BLaER1 treated with 17β-estradiol and CSF1 and Interleukin-3, amounts not matched to agents 10 nM and 100 nM (cell line): ENCODE measurements around the gene C3AR1.

Experiments
- H3K27ac ChIP-seq, 11 experiments: shearing (Covaris generic); formaldehyde crosslinking; 2 replicates each; pipeline ENCODE4 v1.8.1; 2022
- H3K27me3 ChIP-seq, 11 experiments: shearing (Covaris generic); formaldehyde crosslinking; 2 replicates each; pipeline ENCODE4 v1.8.1; 2022
- H3K36me3 ChIP-seq, 11 experiments: shearing (Covaris generic); formaldehyde crosslinking; 2 replicates each; pipeline ENCODE4 v1.8.1; 2022
- H3K4me1 ChIP-seq, 10 experiments: shearing (Covaris generic); formaldehyde crosslinking; 2 replicates each; pipeline ENCODE4 v1.8.1; 2022
- H3K4me2 ChIP-seq, 11 experiments: shearing (Covaris generic); formaldehyde crosslinking; 2 replicates each; pipeline ENCODE4 v1.8.1; 2022
- H3K4me3 ChIP-seq, 10 experiments: shearing (Covaris generic); formaldehyde crosslinking; 2 replicates each; pipeline ENCODE4 v1.8.1; 2022
- H3K9ac ChIP-seq, 11 experiments: shearing (Covaris generic); formaldehyde crosslinking; 2 replicates each; pipeline ENCODE4 v1.8.1; 2022
- H3K9me3 ChIP-seq, 11 experiments: shearing (Covaris generic); formaldehyde crosslinking; replicated peaks in 1 of 11; 2 replicates each; pipeline ENCODE4 v1.8.1; 2022
- H4K20me1 ChIP-seq, 11 experiments: shearing (Covaris generic); formaldehyde crosslinking; 2 replicates each; pipeline ENCODE4 v1.8.1; 2022
- Cebpa-rat ChIP-seq, 11 experiments: shearing (Covaris generic); IDR thresholded peaks; 2 replicates each; pipeline ENCODE4 v1.8.1; 2022

Gene C3AR1

DNA sequence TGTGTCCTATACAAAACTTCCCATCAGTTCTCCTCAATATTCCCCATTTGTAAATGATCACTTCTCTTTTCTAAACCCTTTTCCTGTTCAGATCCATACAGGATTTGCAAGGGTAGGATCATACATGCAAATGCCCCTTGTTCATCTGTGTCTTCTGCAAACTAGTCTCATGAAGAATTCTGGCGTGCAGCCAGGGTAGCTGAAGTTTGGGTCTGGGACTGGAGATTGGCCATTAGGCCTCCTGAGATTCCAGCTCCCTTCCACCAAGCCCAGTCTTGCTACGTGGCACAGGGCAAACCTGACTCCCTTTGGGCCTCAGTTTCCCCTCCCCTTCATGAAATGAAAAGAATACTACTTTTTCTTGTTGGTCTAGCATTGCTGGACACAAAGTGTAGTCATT lies 11.3 kb downstream of the C3AR1 start:
- Histone ChIP-seq H3K4me2 (peak overlapping the region in 5 of 11 experiments; percentile 4 to 99 (median 86); a peak in 8 of 22 replicates), H3K9ac (peak overlapping the region in 1 of 11 experiments; percentile 27; a peak in 1 of 22 replicates), H3K9me3 (peaks cover 0 to 23% (median 0%) of the 10 kb centered on the region in 11 experiments; a peak in 6 of 22 replicates), H3K4me1 (peaks cover 0 to 97% (median 41%) of the 10 kb centered on the region in 10 experiments; a peak in 13 of 20 replicates), H3K4me3 (no peak overlapping the region), H3K27me3 (no peaks in the 10 kb centered on the region), H3K27ac (peak overlapping the region in 5 of 11 experiments; percentile 1 to 87 (median 79); a peak in 6 of 22 replicates), H3K36me3 (peaks cover 31 to 58% (median 51%) of the 10 kb centered on the region in 11 experiments), H4K20me1 (peaks cover 0 to 6% (median 0%) of the 10 kb centered on the region in 11 experiments; a peak in 1 of 22 replicates)
- TF ChIP-seq Cebpa-rat (IDR thresholded peaks at IDR 0.05), result no peak

GRCh38 chr12:8052679-8053078 lies 13.5 kb downstream of the C3AR1 start:
- peak overlapping the region in 5 of 11 experiments; percentile 43 to 99 (median 86); a peak in 9 of 22 replicates for H3K4me2 ChIP-seq
- no peaks in the 10 kb centered on the region for H3K27me3 ChIP-seq
- peaks cover 35 to 79% (median 70%) of the 10 kb centered on the region in 11 experiments for H3K36me3 ChIP-seq
- peaks cover 0 to 97% (median 30%) of the 10 kb centered on the region in 10 experiments; a peak in 13 of 20 replicates for H3K4me1 ChIP-seq
- H3K4me3 ChIP-seq, result no peak overlapping the region
- H3K27ac ChIP-seq, result peak overlapping the region in 6 of 11 experiments; percentile 6 to 87 (median 79); a peak in 11 of 22 replicates
- peaks cover 0 to 3% (median 0%) of the 10 kb centered on the region in 11 experiments; a peak in 1 of 22 replicates for H4K20me1 ChIP-seq
- peaks cover 0 to 1% (median 0%) of the 10 kb centered on the region in 11 experiments; a peak in 1 of 22 replicates for H3K9me3 ChIP-seq
- TF ChIP-seq Cebpa-rat (IDR thresholded peaks at IDR 0.05), result peak in 2 of 11 experiments; percentile 51 to 64; a peak in 3 of 22 replicates
- H3K9ac ChIP-seq, result peak overlapping the region in 5 of 11 experiments; percentile 28 to 69 (median 55); a peak in 7 of 22 replicates

- H3K27me3 ChIP-seq, result no peaks in the 10 kb centered on the region
- H3K27ac ChIP-seq, result peak overlapping the region in 6 of 11 experiments; percentile 2 to 87 (median 79); a peak in 9 of 22 replicates
- peak overlapping the region in 5 of 11 experiments; percentile 49 to 99 (median 86); a peak in 10 of 22 replicates for H3K4me2 ChIP-seq
- no peaks in the 10 kb centered on the region for H4K20me1 ChIP-seq
- peaks cover 0 to 96% (median 27%) of the 10 kb centered on the region in 10 experiments; a peak in 12 of 20 replicates for H3K4me1 ChIP-seq
- TF ChIP-seq Cebpa-rat (IDR thresholded peaks at IDR 0.05), result no peak
- no peaks in the 10 kb centered on the region for H3K9me3 ChIP-seq
- H3K4me3 ChIP-seq, result no peak overlapping the region
- H3K36me3 ChIP-seq, result peaks cover 50 to 92% (median 81%) of the 10 kb centered on the region in 11 experiments
- peak overlapping the region in 5 of 11 experiments; percentile 40 to 69 (median 55); a peak in 9 of 22 replicates for H3K9ac ChIP-seq
These were observed 15.4 kb downstream of the C3AR1 start for GRCh38 chr12:8050600-8051250.

DNA sequence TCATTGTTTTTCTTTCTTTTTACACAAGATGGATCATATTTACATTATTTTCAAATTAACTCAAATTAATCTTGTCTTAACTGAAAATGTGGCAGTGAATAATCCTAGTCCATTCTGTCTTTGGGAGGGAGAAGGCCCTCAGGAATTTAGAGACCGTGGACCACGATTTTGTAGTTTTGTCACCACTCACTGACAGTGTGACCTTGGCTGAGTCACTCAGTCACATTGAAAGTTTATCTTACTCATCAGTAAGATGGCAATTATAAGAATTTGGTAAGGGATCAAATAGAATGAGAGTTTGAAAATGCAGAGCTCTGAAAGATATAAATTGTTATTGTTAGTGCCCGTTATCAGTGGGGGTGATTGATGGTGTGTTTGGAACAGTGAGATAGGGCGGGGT lies 17.3 kb downstream of the C3AR1 start:
- Histone ChIP-seq H3K36me3 (peaks cover 69 to 92% (median 81%) of the 10 kb centered on the region in 11 experiments), H3K27me3 (no peaks in the 10 kb centered on the region), H3K27ac (peak overlapping the region in 4 of 11 experiments; percentile 5 to 87 (median 56); a peak in 5 of 22 replicates), H3K4me1 (peaks cover 0 to 92% (median 24%) of the 10 kb centered on the region in 10 experiments; a peak in 12 of 20 replicates), H3K4me3 (no peak overlapping the region), H3K9ac (no peak overlapping the region), H3K4me2 (peak overlapping the region in 4 of 11 experiments; percentile 19 to 66 (median 64); a peak in 7 of 22 replicates), H4K20me1 (no peaks in the 10 kb centered on the region), H3K9me3 (no peaks in the 10 kb centered on the region)
- no peak for TF ChIP-seq Cebpa-rat (IDR thresholded peaks at IDR 0.05)

- Histone ChIP-seq H3K27ac (no peak overlapping the region), H3K4me3 (no peak overlapping the region), H3K9me3 (no peaks in the 10 kb centered on the region), H3K27me3 (no peaks in the 10 kb centered on the region), H3K4me2 (peak overlapping the region in 2 of 11 experiments; percentile 63 to 66; a peak in 1 of 22 replicates), H4K20me1 (no peaks in the 10 kb centered on the region), H3K36me3 (peaks cover 71 to 92% (median 80%) of the 10 kb centered on the region in 11 experiments), H3K9ac (peak overlapping the region in 3 of 11 experiments; percentile 1 to 53 (median 6); a peak in 2 of 22 replicates), H3K4me1 (peaks cover 0 to 86% (median 20%) of the 10 kb centered on the region in 10 experiments; a peak in 12 of 20 replicates)
- no peak for TF ChIP-seq Cebpa-rat (IDR thresholded peaks at IDR 0.05)
These were observed 18.3 kb downstream of the C3AR1 start for GRCh38 chr12:8047842-8048241.

DNA sequence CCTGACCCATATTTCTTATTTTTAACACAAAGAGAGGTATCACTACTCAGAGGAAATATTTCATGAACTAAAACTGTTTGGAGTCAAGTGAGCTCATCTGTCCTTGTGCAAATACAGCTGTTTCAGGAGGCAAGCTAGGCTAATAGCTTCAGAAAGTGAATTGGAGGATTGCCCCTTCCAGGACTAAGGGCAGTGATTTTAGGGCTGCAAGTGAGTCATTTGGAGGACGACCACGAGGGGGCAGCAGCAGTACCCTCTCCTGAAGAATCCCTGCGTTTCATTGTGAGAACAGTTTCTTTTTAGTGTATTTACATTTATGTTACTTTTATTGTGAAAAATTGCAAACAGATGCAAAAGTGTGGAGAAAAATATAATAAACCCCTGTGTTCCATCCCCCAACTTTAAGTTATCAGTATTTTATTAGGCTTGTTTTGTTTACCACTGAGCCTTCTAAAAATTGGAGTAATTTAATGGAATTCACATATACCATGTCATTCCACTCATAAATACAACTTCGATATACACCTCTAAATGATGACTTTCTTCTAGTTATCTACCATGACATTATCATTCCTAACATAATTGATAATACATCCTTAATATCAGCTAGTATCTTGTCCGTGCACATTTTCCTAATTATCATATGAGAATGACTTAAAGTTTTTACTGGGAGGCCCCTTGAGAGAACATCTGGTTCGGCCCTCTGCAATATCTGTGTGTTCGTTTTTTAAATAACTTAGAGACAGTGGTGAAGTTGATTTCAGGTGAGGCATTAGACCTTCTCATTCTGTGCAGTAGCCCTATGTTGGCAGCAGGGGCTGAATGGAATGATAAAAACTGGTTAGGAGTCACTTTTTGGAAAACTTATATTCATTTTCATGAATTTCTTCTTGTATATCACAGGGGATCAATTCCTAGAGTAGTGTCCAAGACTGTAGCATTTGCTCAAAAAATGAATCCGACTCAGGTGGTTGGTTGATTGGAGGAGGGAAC lies 19.9 kb downstream of the C3AR1 start:
- Histone ChIP-seq H4K20me1 (no peaks in the 10 kb centered on the region), H3K4me3 (no peak overlapping the region), H3K36me3 (peaks cover 84 to 92% (median 88%) of the 10 kb centered on the region in 11 experiments), H3K27ac (peak overlapping the region in 1 of 11 experiments; percentile 13; a peak in 1 of 22 replicates), H3K27me3 (no peaks in the 10 kb centered on the region), H3K4me2 (peak overlapping the region in 2 of 11 experiments; percentile 14 to 42; a peak in 4 of 22 replicates), H3K9ac (peak overlapping the region in 2 of 11 experiments; percentile 19 to 28; a peak in 3 of 22 replicates), H3K9me3 (no peaks in the 10 kb centered on the region), H3K4me1 (peaks cover 0 to 74% (median 12%) of the 10 kb centered on the region in 10 experiments; a peak in 12 of 20 replicates)
- no peak for TF ChIP-seq Cebpa-rat (IDR thresholded peaks at IDR 0.05)

DNA sequence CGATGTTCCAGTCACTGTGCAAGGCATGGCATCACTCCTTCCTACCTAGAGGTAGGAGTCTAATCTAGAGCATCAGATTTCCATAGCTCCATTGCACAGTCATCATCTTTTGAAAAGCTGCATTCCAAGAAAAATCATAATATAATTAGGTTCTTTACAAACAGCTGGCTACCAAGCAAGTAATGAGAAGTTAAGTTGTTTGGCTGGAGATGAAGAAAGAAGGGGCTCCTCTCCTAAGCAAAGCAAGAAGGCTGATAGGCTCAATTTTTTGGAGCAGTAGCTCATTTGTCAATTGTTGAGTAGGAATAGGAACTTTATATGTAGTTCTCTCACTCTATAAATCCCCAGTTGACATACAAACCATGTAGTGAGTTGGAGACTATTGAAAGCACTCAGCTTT lies 25.4 kb downstream of the C3AR1 start:
- no peaks in the 10 kb centered on the region for H3K27me3 ChIP-seq
- peaks cover 59 to 74% (median 62%) of the 10 kb centered on the region in 11 experiments for H3K36me3 ChIP-seq
- peaks cover 37 to 66% (median 41%) of the 10 kb centered on the region in 10 experiments for H3K4me1 ChIP-seq
- no peak overlapping the region for H3K4me3 ChIP-seq
- no peak overlapping the region for H3K27ac ChIP-seq
- no peak overlapping the region for H3K4me2 ChIP-seq
- peaks cover 0 to 38% (median 17%) of the 10 kb centered on the region in 11 experiments; a peak in 13 of 22 replicates for H4K20me1 ChIP-seq
- H3K9me3 ChIP-seq, result no peaks in the 10 kb centered on the region
- no peak overlapping the region for H3K9ac ChIP-seq
- TF ChIP-seq Cebpa-rat (IDR thresholded peaks at IDR 0.05), result no peak

GRCh38 chr12:8038659-8039114 lies 27.5 kb downstream of the C3AR1 start:
- Histone ChIP-seq H3K4me3 (peak overlapping the region; percentile 25 to 57 (median 39); a peak in 15 of 20 replicates), H3K27ac (peak overlapping the region in 6 of 11 experiments; percentile 2 to 44 (median 28); a peak in 9 of 22 replicates), H3K9ac (peak overlapping the region; percentile 19 to 67 (median 51); a peak in 18 of 22 replicates), H3K27me3 (no peaks in the 10 kb centered on the region), H4K20me1 (peaks cover 0 to 56% (median 31%) of the 10 kb centered on the region in 11 experiments; a peak in 13 of 22 replicates), H3K36me3 (peaks cover 39 to 53% (median 41%) of the 10 kb centered on the region in 11 experiments), H3K9me3 (no peaks in the 10 kb centered on the region), H3K4me2 (peak overlapping the region; percentile 84 to 99 (median 94)), H3K4me1 (peaks cover 58 to 68% (median 62%) of the 10 kb centered on the region in 10 experiments)
- TF ChIP-seq Cebpa-rat (IDR thresholded peaks at IDR 0.05), result no peak
